Panc1 (cell line): ENCODE measurements around the gene CXCL16.

Source experiments
- POLR2AphosphoS5 ChIP-seq: IDR thresholded peaks from 2 replicates; pipeline ENCODE4 v1.6.1; 2012; ENCODE audit warnings: mild to moderate bottlenecking, low read depth, low read length, moderate library complexity
- TCF7L2 ChIP-seq: IDR thresholded peaks from 2 replicates; pipeline ENCODE4 v1.6.1; 2011; ENCODE audit warnings: mild to moderate bottlenecking, low read depth, low read length, inconsistent platforms
- TF ChIP-seq, protein P1 (sequence below): fragments of 450-650 bp; IDR thresholded peaks from 2 replicates; pipeline ENCODE4 v1.5.1; 2017; ENCODE audit warnings: mild to moderate bottlenecking
- TF ChIP-seq, protein P2 (sequence below), 2 experiments: IDR thresholded peaks; 2 replicates each; pipeline ENCODE4 v1.6.1; 2011 to 2012; ENCODE audit warnings: low read depth in 2 of 2, control low read depth in 1 of 2, low read length in 1 of 2, mild to moderate bottlenecking in 1 of 2, moderate library complexity in 1 of 2; ENCODE audit not compliant: insufficient read depth in 1 of 2

DNA sequence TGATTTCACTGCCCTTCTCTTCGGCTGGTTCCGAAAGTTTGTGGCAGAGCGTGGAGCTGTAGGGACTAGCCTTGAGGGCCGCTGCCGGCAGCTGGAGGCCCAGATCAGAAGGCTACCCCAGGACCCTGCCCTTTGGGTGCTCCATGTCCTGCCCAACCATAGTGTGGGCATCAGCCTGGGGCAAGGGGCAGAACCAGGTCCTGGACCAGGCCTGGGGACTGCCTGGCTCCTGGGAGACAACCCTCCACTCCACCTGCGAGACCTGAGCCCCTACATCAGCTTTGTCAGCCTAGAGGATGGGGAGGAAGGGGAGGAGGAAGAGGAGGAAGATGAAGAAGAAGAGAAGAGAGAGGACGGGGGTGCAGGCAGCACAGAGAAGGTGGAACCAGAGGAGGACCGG is 856 bp upstream of the CXCL16 start:
- TF ChIP-seq, protein P1, sequence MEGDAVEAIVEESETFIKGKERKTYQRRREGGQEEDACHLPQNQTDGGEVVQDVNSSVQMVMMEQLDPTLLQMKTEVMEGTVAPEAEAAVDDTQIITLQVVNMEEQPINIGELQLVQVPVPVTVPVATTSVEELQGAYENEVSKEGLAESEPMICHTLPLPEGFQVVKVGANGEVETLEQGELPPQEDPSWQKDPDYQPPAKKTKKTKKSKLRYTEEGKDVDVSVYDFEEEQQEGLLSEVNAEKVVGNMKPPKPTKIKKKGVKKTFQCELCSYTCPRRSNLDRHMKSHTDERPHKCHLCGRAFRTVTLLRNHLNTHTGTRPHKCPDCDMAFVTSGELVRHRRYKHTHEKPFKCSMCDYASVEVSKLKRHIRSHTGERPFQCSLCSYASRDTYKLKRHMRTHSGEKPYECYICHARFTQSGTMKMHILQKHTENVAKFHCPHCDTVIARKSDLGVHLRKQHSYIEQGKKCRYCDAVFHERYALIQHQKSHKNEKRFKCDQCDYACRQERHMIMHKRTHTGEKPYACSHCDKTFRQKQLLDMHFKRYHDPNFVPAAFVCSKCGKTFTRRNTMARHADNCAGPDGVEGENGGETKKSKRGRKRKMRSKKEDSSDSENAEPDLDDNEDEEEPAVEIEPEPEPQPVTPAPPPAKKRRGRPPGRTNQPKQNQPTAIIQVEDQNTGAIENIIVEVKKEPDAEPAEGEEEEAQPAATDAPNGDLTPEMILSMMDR: no peak
- TF ChIP-seq POLR2AphosphoS5 (no peak), TCF7L2 (no peak)
- TF ChIP-seq, protein P2, sequence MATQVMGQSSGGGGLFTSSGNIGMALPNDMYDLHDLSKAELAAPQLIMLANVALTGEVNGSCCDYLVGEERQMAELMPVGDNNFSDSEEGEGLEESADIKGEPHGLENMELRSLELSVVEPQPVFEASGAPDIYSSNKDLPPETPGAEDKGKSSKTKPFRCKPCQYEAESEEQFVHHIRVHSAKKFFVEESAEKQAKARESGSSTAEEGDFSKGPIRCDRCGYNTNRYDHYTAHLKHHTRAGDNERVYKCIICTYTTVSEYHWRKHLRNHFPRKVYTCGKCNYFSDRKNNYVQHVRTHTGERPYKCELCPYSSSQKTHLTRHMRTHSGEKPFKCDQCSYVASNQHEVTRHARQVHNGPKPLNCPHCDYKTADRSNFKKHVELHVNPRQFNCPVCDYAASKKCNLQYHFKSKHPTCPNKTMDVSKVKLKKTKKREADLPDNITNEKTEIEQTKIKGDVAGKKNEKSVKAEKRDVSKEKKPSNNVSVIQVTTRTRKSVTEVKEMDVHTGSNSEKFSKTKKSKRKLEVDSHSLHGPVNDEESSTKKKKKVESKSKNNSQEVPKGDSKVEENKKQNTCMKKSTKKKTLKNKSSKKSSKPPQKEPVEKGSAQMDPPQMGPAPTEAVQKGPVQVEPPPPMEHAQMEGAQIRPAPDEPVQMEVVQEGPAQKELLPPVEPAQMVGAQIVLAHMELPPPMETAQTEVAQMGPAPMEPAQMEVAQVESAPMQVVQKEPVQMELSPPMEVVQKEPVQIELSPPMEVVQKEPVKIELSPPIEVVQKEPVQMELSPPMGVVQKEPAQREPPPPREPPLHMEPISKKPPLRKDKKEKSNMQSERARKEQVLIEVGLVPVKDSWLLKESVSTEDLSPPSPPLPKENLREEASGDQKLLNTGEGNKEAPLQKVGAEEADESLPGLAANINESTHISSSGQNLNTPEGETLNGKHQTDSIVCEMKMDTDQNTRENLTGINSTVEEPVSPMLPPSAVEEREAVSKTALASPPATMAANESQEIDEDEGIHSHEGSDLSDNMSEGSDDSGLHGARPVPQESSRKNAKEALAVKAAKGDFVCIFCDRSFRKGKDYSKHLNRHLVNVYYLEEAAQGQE (IDR thresholded peaks at IDR 0.05; ENCODE audit: insufficient read depth in 1 of 2, low read depth in 2 of 2, low read length in 1 of 2): no peak
